DMS114 treated with DMSO at 0.1 percent for 48 hours (cell line): ENCODE results near the gene PLEKHN1.

Source experiments
- DNase-seq: peaks from one replicate; lab custom pipeline; 2025; ENCODE audit not compliant: unreplicated experiment; lab: John Stamatoyannopoulos, UW

Gene PLEKHN1

GRCh38 chr1:966135-966703 lies at the start of gene PLEKHN1:
Gene PLEKHN1, plus strand, starts transcription at chr1:966482. Its CDS starts 50 bp downstream, at chr1:966532.
- no peak for DNase-seq

GRCh38 chr1:917076-917459 lies 49.2 kb upstream of the PLEKHN1 start:
- no peak for DNase-seq

GRCh38 chr1:917466-918091 lies 48.7 kb upstream of the PLEKHN1 start:
- DNase-seq, result no peak

- DNase-seq, result no peak
Measured at GRCh38 chr1:918353-918752, 47.9 kb upstream of the PLEKHN1 start.

- DNase-seq, result no peak
Measured at GRCh38 chr1:918843-919242, 47.4 kb upstream of the PLEKHN1 start.

- DNase-seq, result no peak
Measured at GRCh38 chr1:919271-919872, 46.9 kb upstream of the PLEKHN1 start.

GRCh38 chr1:920010-920409 lies 46.3 kb upstream of the PLEKHN1 start:
- no peak for DNase-seq

- DNase-seq, result no peak
Measured at GRCh38 chr1:920521-920920, 45.8 kb upstream of the PLEKHN1 start.

- DNase-seq, result peak; percentile 64
Measured at GRCh38 chr1:921011-921837, 45.1 kb upstream of the PLEKHN1 start.

GRCh38 chr1:923131-923990 lies 42.9 kb upstream of the PLEKHN1 start, which contains the start of gene SAMD11:
Gene SAMD11, plus strand, starts transcription at chr1:923923. Its CDS starts 509 bp downstream, at chr1:924432.
- DNase-seq, result no peak

- DNase-seq, result no peak
Measured at GRCh38 chr1:923991-924655, 42.2 kb upstream of the PLEKHN1 start.

- no peak for DNase-seq
Measured at GRCh38 chr1:924656-925560, 41.4 kb upstream of the PLEKHN1 start.

GRCh38 chr1:925561-926421 lies 40.5 kb upstream of the PLEKHN1 start:
- no peak for DNase-seq

- DNase-seq, result no peak
Measured at GRCh38 chr1:927234-927633, 39.0 kb upstream of the PLEKHN1 start.

- DNase-seq, result no peak
Measured at GRCh38 chr1:927748-928147, 38.5 kb upstream of the PLEKHN1 start.

GRCh38 chr1:928825-929661 lies 37.2 kb upstream of the PLEKHN1 start:
- DNase-seq, result no peak
